ENCODE results near the gene COPZ1. TPM values are rescaled to one million over a fixed set of nuclear protein-coding genes. Genes with fewer than 3 reads are reported as not detected.
A peak's percentile ranks its signal among the peaks of the same experiment; 100 is the strongest.
"Not testable (repeated sequence)": the region's sequence is repeated elsewhere in the genome, so short reads cannot be mapped to it uniquely, and the experiment has no call there.

The COPZ1 gene
- total RNA-seq, 1 experiment from 2014 or later, result 96.9 TPM

DNA sequence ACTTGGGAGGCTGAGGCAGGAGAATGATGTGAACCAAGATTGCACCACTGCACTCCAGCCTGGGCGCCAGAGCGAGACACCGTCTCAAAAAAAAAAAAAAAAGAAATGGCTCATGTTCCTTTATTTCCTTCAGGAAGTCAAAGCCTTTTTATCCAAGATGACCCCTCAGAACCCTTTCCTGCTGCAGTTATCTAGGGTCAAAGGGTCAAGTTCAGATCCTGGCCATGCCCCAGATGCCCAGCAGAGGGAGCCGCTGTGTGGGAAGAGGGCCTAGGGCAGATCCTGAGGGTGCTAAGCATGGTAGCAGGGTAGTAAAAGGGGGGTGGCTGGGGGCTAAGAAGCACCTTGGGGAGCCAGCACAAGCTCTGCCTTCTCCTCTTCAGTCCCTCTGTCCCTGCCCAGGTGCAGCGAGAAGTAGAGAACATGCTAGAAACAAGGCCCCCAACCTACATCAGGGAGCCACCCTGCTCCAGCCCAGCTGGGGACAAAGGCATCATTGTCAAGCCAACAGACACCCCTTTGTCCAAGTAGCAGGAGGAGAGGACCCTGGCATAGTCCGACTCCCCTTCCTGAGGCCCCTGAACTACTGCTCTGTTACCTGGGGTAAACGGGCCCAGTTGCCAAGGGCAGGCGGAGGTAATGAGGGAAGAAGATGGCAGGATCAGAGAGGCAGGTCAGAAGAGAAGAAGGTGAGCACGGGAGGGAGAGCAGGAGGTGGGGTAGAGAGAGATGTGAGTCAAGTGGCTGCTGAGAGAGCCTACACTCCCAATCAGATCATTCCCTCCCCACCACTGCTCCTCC, 30.6 kb upstream of the COPZ1 start:
- DNase-seq (ENCODE audit: low read depth), result no peak

DNA sequence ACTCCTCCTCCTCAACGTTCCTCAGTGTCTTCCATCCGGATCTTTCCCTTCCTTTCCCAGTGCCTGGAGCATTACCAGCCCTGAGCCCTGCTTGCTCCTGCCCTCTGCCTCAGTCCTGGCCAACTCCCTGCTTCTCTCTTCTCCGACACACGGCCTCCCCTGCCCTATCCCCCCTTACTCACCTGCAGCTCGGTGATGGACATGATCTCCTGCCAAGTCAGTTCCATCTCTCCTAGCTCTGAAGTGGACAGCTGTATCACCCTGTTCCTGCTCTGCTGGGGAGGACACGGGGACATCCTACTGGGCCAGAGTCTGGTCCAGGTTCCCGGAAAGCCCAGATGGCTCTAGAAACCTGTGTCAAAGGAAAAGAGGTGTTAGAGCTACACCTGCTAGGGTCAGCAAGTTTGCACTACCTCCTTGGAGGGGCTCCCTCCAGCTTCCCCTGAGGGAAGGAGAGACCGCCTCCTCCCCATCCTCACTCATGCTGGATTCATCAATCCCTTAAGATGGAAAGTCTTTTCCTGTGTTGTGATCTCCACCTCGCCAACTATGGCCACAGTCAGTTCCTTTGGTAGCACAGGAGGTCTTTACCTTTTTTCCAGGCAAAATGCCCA, 29.9 kb upstream of the COPZ1 start:
- no peak for DNase-seq (ENCODE audit: low read depth)

GRCh38 chr12:54296393-54297099, 28.4 kb upstream of the COPZ1 start:
- no peak for DNase-seq (ENCODE audit: low read depth)

GRCh38 chr12:54298904-54299303, 26.0 kb upstream of the COPZ1 start:
- DNase-seq (ENCODE audit: low read depth), result no peak

GRCh38 chr12:54299515-54300224, 25.3 kb upstream of the COPZ1 start:
- no peak for DNase-seq (ENCODE audit: low read depth)

GRCh38 chr12:54300225-54300731, 24.7 kb upstream of the COPZ1 start:
- no peak for DNase-seq (ENCODE audit: low read depth)

DNA sequence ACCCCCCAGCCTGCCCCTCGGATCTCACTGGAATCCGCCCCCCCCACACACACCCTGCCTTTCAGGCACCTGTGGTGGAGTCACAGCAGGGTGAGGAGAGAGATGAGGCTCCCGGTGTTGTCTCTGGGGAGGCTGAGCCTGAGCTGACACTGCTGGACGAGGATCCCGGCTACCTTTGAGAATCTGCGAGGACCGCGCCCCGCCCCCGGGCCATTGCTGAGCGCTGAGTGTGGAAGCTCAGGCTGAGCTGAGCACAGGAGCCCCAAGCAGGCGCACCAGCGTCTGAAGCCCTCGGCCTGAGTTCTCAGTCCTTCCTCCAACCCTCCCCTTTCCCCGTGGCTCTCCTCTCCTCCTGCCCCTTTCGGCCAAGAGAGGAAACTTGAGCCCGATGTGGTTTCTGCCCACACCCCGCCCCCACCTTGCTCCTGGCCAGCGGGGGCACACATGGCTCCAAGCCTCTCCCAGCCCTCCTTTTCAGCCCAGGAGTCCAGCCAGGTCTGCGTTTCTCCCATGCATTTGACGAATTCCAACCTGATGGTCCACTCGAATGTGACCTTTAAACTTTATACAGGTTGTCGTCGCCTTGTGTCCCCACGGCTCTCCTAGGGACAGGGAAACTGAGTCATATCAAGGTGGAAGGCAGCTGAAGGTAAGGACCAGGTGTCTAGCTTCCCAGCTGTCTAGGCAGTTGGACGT, 24.1 kb upstream of the COPZ1 start, which contains the start of gene NFE2:
NFE2 (minus strand) TSS at position 284 of the 696 bp plus-strand sequence. CDS start 5,767 bp downstream, outside the sequence.
- peak; percentile 70 for DNase-seq (ENCODE audit: low read depth)

DNA sequence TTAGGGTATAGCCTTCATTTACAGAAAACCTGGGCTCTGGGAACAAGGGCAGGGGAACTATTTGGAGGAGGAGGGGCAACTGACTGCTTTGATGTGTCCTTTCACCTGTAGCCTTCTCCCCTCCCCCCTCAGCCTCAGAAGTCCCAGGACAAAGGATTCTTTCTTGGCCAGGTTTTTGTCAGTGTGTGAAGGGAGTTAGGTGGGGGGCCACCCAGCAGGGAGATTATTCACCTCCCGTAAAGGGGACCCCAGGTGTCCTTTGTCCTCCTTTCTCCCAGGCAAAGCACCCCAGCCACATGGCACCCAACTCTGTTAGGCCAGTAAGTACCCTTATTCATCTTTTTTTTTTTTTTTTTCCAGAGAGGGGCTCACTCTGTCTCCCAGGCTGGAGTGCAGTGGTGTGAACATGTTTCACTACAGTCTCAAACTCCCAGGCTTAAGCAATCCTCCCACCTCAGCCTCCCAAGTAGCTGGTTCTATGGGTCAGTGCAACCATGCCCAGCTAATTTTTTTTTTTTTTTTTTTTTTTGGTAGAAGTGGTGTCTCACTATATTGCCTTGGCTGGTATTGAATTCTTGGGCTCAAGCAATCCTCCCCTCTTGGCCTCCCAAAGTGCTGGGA, 23.4 kb upstream of the COPZ1 start:
- DNase-seq (ENCODE audit: low read depth), result no peak

- DNase-seq (ENCODE audit: low read depth), result no peak
Measured at GRCh38 chr12:54303640-54304039, 21.3 kb upstream of the COPZ1 start.

GRCh38 chr12:54304187-54304810, 20.6 kb upstream of the COPZ1 start:
- no peak for DNase-seq (ENCODE audit: low read depth)

DNA sequence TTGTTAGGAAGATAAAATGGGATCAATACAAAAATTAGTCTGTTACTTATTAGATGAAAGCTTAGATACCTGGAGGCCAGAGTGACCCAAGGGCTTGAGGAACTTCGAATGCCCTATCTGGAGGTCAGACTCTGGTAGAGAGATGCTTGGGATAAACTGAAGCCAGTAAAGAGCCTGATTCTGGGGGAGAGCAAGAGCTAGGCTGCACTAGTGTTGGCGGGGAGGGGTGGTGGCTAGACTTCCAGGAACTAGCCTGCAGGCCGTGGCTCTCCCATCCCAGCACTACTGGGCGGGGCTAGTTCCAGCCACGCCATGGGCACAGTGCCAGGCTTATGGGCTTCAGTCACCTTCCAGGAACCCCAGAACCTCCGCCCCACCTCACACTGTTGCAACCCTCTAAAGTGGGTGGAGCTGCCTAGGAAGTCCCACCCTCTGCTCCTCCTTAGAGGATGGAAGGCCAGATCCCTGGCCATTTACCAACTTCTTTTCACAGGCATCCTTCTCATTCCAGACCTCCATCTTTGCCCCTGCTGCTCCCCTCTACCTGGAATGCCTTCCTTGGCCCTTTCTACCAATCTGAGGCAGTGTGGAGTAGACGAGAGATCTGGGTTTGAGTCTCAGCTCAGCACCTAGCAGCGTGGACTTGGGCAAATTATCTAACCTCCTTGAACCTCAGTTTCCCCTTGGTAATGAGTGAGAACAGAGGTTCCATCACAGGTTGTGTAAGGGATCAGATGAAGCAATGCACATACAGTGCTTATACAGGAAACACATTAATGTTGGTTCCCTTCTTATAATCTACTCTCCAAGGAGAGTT, 17.8 kb upstream of the COPZ1 start:
- peak; percentile 52 for DNase-seq (ENCODE audit: low read depth)

- DNase-seq (ENCODE audit: low read depth), result no peak
Measured at GRCh38 chr12:54311051-54311450, 13.9 kb upstream of the COPZ1 start.

DNA sequence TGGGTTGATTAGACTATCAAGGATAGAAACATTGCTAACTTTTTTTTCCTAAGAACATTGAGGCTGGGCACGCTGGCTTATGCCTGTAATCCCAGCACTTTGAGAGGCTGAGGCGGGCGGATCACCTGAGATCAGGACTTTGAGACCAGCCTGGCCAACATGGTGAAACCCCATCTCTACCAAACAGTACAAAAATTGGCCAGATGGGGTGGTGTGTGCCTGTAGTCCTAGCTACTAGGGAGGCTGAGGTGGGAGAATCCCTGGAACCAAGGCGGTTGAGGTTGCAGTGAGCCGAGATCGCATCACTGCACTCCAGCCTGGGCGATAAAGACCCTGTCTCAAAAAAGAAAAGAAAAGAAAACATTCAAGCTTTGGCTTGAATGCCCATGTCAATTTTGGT, 12.6 kb upstream of the COPZ1 start:
- not testable (repeated sequence) for DNase-seq (ENCODE audit: low read depth)

GRCh38 chr12:54321363-54321762, 3.6 kb upstream of the COPZ1 start:
- DNase-seq (ENCODE audit: low read depth), result no peak

DNA sequence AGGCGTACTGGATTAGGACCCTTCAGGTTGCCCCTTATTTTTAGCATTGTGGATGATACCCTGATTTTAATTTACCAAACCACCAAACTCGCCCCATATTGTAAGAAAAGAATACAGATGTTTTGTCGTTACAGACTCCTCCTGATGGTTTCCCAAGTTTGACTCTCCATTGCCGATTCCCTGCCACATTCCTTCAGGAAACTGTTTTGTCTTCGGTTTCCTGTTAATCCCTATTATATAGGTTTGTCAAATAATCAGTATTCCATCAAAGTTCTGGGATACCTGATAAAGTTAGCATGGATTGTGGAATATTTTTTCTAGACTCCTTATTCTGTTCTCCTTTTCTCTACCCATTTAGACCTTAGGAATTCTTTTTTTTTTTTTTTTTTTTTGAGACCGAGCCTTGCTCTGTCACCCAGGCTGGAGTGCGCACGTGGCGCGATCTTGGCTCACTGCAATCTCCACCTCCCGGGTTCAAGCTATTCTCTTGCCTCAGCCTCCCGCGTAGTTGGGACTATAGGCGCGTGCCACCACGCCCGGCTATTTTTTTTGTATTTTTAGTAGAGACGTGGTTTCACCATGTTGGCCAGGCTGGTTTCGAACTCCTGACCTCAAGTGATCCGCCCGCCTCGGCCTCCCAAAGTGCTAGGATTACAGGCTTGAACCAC, 645 bp downstream of the COPZ1 start:
- not testable (repeated sequence) for DNase-seq (ENCODE audit: low read depth)

DNA sequence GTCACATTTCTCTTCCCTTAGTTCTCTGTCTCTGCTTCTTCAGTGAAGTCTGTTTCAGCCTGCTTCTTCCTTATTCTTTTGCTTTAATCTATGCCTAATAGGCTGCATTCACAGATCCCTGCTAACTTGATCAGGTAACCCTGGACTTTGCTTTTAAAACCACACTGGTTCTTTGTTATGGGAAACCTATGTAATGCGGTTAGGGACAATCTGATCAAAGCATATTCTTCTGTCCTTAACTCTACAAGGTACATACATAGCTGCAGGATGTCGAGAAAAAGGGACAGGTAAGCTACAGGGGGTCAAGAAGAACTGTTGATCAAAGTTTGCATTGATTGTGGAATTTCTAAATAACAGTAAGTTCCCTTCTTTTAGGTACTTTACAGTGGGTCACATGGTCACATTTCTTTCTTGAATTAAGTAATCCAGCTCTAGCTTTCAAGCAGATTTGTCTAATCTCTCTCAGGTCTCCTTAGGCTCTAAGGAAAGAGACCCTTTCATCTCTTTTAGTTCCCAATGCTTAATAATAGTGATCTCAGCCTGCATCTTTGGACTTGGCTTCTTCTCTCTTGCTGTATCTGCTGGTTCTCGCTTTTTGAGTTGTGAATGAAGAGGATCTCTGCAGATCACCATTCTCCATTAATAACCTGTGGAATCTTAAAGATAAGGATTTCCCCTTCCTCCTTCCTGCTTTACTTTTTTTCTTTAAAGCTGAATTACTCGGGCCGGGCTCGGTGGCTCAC, 3.8 kb downstream of the COPZ1 start:
- no peak for DNase-seq (ENCODE audit: low read depth)

DNA sequence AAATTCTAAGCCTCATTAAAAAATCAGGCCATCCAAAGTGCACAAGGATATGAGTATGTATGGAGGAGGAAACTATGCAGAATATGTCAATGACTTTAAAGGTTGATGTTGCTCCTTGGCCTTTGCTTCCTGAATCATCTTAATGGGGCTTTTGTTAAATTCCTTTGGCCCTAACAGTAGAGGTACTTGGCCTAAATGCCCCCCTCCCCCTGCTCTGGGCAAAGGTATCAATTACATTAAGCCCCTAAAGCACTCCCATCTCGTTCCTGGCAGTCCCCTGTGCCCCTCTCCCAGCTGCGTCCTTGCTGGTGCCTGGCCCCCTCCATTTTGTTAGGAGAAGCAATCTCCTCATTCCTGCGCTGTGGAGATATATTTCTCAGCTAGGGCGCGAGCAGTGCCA, 4.8 kb downstream of the COPZ1 start:
- DNase-seq (ENCODE audit: low read depth), result peak; percentile 24

DNA sequence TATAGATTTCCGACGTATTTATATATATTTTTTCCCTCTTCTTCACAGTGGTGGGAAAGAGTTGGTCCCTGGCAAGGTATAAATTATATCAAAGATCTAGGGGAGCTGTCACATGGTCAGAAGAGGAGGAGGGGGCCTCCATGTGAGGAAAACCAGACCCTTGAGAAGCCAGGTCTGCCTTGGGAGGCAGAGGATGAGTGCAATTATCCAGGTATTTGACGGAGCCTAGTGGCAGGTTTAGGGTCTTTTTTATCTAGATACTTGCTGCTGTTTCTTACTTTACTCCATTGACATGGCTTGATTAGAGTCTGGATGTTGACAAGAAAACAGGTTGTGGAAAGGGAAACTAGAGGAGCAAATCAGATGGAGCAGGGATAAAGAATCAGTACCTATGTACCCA, 5.5 kb downstream of the COPZ1 start:
- DNase-seq (ENCODE audit: low read depth), result no peak

Data from HT1080 (cell line).